A549 (cell line): ENCODE results near the gene PAQR7. TPM values are rescaled to one million over a fixed set of nuclear protein-coding genes. Genes with fewer than 3 reads are reported as not detected.

Experiments
- ATAC-seq, 2 experiments: fragments of 200-7000 bp in 1 of 2; fragments of >200 bp in 1 of 2; cut with Nextera tagmentation in 1 of 2; cut with Tn5 transposase in 1 of 2; 3 replicates each; pipeline versions ENCODE4 v1.8.0 to v1.9.1; 2018 to 2020; ENCODE audit warnings: mild to moderate bottlenecking in 1 of 2, moderate library complexity in 1 of 2
- CTCF ChIA-PET: fragments of 300-600 bp; sonication (Branson Sonifier 250); formaldehyde crosslinking; extraction: SDS; loops from one replicate; lab custom pipeline; 2021; ENCODE audit warnings: antibody characterized with exemption, inconsistent platforms; lab: Yijun Ruan, JAX
- POLR2A ChIA-PET: fragments of 350-600 bp; formaldehyde crosslinking; extraction: SDS; loops from one replicate; lab custom pipeline; 2021; ENCODE audit warnings: antibody characterized with exemption, inconsistent platforms; lab: Yijun Ruan, JAX
- DNase-seq, 2 experiments: peaks; one replicate each; pipeline versions ENCODE4 v3.0.0 to v3.0.0-alpha.2; 2011 to 2016; ENCODE audit warnings: low read depth in 1 of 2, low spot score in 1 of 2
- FAIRE-seq: peaks from 2 replicates; lab custom pipeline; 2011; peaks lifted over from hg19 to GRCh38; lab: Jason Lieb, UNC
- H3K27ac ChIP-seq, 2 experiments: fragments of >200 bp; sonication (Bioruptor Twin); formaldehyde crosslinking; 3 replicates each; pipeline ENCODE4 v1.5.1; 2016 to 2017
- H3K4me1 ChIP-seq: fragments of >200 bp; sonication (Bioruptor Twin); formaldehyde crosslinking; 3 replicates; pipeline ENCODE4 v1.6.1; 2016
- H3K4me2 ChIP-seq: fragments of >200 bp; sonication (Bioruptor Twin); formaldehyde crosslinking; 3 replicates; pipeline ENCODE4 v1.6.1; 2016
- H3K4me3 ChIP-seq: fragments of >200 bp; sonication (Bioruptor Twin); formaldehyde crosslinking; 3 replicates; pipeline ENCODE4 v1.5.1; 2016
- H3K9me3 ChIP-seq: fragments of >200 bp; sonication (Bioruptor Twin); formaldehyde crosslinking; 3 replicates; pipeline ENCODE4 v1.6.1; 2016
- CBX2 ChIP-seq: fragments of 200-600 bp; sonication (generic); IDR thresholded peaks from 2 replicates; pipeline ENCODE4 v1.6.1; 2016; ENCODE audit warnings: low read depth, mild to moderate bottlenecking, borderline replicate concordance
- EHMT2 ChIP-seq: fragments of 200-600 bp; sonication (generic); IDR thresholded peaks from 2 replicates; pipeline ENCODE4 v1.6.1; 2016; ENCODE audit warnings: antibody characterized with exemption, low read depth, mild to moderate bottlenecking, moderate library complexity
- EP300 ChIP-seq, 2 experiments: fragments of >200 bp; sonication (Bioruptor Twin); formaldehyde crosslinking; IDR thresholded peaks; 2 replicates in 1 of 2; 3 replicates in 1 of 2; pipeline ENCODE4 v1.6.1; 2016 to 2017
- FOSB ChIP-seq: fragments of 250-450 bp; sonication (Bioruptor Pico); IDR thresholded peaks from 2 replicates; pipeline ENCODE4 v1.5.0; 2020; ENCODE audit warnings: mild to moderate bottlenecking, moderate library complexity
- FOXS1 ChIP-seq: fragments of 250-450 bp; sonication (Bioruptor Pico); IDR thresholded peaks from 2 replicates; pipeline ENCODE4 v1.5.0; 2020; ENCODE audit warnings: mild to moderate bottlenecking, moderate library complexity
- HEYL ChIP-seq: fragments of 250-450 bp; sonication (Bioruptor Pico); IDR thresholded peaks from 2 replicates; pipeline ENCODE4 v1.8.0; 2021; ENCODE audit warnings: mild to moderate bottlenecking, moderate library complexity
- HOXB13 ChIP-seq: fragments of 250-450 bp; sonication (Bioruptor Pico); IDR thresholded peaks from 2 replicates; pipeline ENCODE4 v1.5.0; 2020; ENCODE audit warnings: low read depth, mild to moderate bottlenecking, moderate library complexity
- HOXB5 ChIP-seq: fragments of 250-450 bp; sonication (Bioruptor Pico); IDR thresholded peaks from 2 replicates; pipeline ENCODE4 v1.5.0; 2020; ENCODE audit warnings: mild to moderate bottlenecking, moderate library complexity
- JUN ChIP-seq, 2 experiments: fragments of >200 bp; sonication (Bioruptor Twin); formaldehyde crosslinking; IDR thresholded peaks; 2 replicates in 1 of 2; 3 replicates in 1 of 2; pipeline ENCODE4 v1.6.1; 2016 to 2017
- MAZ ChIP-seq: fragments of 150-350 bp; IDR thresholded peaks from 2 replicates; pipeline ENCODE4 v1.6.1; 2014; ENCODE audit warnings: antibody characterized with exemption, low read depth, low read length, borderline replicate concordance
- NPAS2 ChIP-seq: fragments of 250-450 bp; sonication (Bioruptor Pico); IDR thresholded peaks from 2 replicates; pipeline ENCODE4 v1.8.0; 2022; ENCODE audit warnings: mild to moderate bottlenecking, moderate library complexity, borderline replicate concordance
- NR3C1 ChIP-seq: fragments of >200 bp; sonication (Bioruptor Twin); formaldehyde crosslinking; IDR thresholded peaks from 3 replicates; pipeline ENCODE4 v1.6.1; 2017
- RAD21 ChIP-seq, 2 experiments: fragments of >200 bp in 1 of 2; sonication (Bioruptor Twin) in 1 of 2; formaldehyde crosslinking in 1 of 2; IDR thresholded peaks in 1 of 2; conservative IDR thresholded peaks in 1 of 2; 2 replicates in 1 of 2; 3 replicates in 1 of 2; pipeline ENCODE4 v1.6.1; 2012 to 2018; ENCODE audit warnings: inconsistent platforms in 1 of 2
- SREBF2 ChIP-seq: fragments of 450-650 bp; IDR thresholded peaks from 2 replicates; pipeline ENCODE4 v1.6.1; 2014; ENCODE audit warnings: mild to moderate bottlenecking, moderate library complexity
- TP53 ChIP-seq: fragments of 250-450 bp; sonication (Bioruptor Pico); IDR thresholded peaks from 2 replicates; pipeline ENCODE4 v1.5.0; 2021; ENCODE audit warnings: mild to moderate bottlenecking, moderate library complexity
- ZFP36 ChIP-seq: fragments of 450-650 bp; IDR thresholded peaks from 2 replicates; pipeline ENCODE4 v1.6.1; 2014; ENCODE audit warnings: borderline replicate concordance; ENCODE audit not compliant: partially characterized antibody
- ZNF302 ChIP-seq: fragments of 250-450 bp; sonication (Bioruptor Pico); IDR thresholded peaks from 2 replicates; pipeline ENCODE4 v1.9.0; 2021; ENCODE audit warnings: inconsistent platforms, mild to moderate bottlenecking, moderate library complexity
- WGBS: methylation state at CpG from one replicate; pipeline ENCODE4 v1.1.6; 2017; ENCODE audit errors: missing lambda C conversion rate; 5-methylcytosine and 5-hydroxymethylcytosine counted together
- polyA plus RNA-seq, 4 experiments: library from polyadenylated mRNA; depleted of rRNA in 3 of 4; stranded (reverse); fragments of >200 nt; fragmentation: RNase III in 1 of 4; extraction: RNeasy Plus Mini Kit Qiagen cat#74134 plus additional on column Dnase treatment in 1 of 4; gene quantifications; 2 replicates in 3 of 4; 3 replicates in 1 of 4; pipeline ENCODE4 v1.2.3, GENCODE V29; 2011 to 2017
- TF ChIP-seq, protein P1 (sequence below): fragments of 200-600 bp; sonication (generic); IDR thresholded peaks from 2 replicates; pipeline ENCODE4 v1.6.1; 2016; ENCODE audit warnings: antibody characterized with exemption, mild to moderate bottlenecking, moderate library complexity
- TF ChIP-seq, protein P2 (sequence below): IDR thresholded peaks from 2 replicates; pipeline ENCODE4 v1.6.1; 2012; ENCODE audit warnings: low read depth, borderline replicate concordance
- TF ChIP-seq, protein P3 (sequence below): fragments of >200 bp; sonication (Bioruptor Twin); formaldehyde crosslinking; IDR thresholded peaks from 2 replicates; pipeline ENCODE4 v1.6.1; 2016
- TF ChIP-seq, protein P4 (sequence below): IDR thresholded peaks from 2 replicates; pipeline ENCODE4 v1.6.1; 2012
- TF ChIP-seq, protein P5 (sequence below): fragments of >200 bp; sonication (Bioruptor Twin); formaldehyde crosslinking; IDR thresholded peaks from 3 replicates; pipeline ENCODE4 v1.5.1; 2016

The PAQR7 gene
- polyA plus RNA-seq, 2 of the 4 experiments (the other 2 are of a cell fraction), result 2.3 to 6.0 TPM

DNA sequence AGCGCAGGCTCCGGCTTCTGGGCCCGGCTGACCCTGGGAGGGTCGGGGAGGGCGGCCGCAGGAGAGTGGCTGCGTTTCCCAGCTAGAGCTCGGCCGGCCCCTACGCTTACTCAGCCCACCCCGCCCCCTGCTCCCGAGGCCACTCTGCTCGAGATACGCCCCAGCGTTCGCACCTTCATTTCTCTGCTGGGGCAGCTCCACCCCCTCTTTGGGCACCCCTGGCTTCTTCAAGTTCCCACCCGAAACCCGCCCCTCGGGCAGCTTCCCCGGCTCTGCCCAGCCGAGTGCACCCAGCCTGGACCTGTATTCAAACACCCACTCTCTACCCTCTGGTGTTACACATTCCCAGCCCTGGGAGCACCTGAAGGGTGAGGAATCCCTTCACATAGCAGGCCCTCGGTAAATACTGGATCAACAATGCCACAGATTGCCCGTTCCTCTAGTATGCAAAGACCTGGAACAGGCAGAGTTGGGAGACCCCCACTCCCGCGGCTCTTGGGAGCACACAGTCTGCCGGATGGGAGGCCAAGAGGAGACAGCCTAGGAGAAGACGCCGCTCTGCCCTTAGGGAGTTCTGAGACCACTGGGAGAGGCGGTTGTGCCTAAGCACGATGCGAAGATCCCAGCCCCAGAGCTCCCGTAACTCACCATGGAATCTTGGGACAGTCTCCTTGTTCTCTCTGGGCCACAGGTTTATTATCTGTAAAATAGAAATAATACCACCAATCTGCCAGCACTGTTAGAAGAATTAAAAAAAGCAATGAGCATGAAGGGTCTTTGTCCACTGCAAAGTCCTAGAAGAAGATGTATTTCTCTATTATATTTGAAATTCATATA is 566 bp upstream of the PAQR7 start:
- Histone ChIP-seq H3K9me3 (no peaks in the 10 kb centered on the region), H3K4me1 (peaks cover 33% of the 10 kb centered on the region), H3K4me3 (peak overlapping the region; percentile 58), H3K4me2 (peak overlapping the region; percentile 98), H3K27ac (peak overlapping the region; percentile 89 to 98)
- FAIRE-seq (no peak), ATAC-seq (no peak), DNase-seq (no peak)
- TF ChIP-seq NR3C1 (no peak), FOXS1 (CRISPR knock-in tag) (no peak), SREBF2 (no peak), FOSB (CRISPR knock-in tag) (no peak), MAZ (no peak), EHMT2 (no peak), ZFP36 (no peak), CBX2 (no peak), RAD21 (conservative IDR thresholded peaks at IDR 0.05 in 1 of 2, IDR thresholded peaks at IDR 0.05 in 1 of 2) (no peak), HEYL (CRISPR knock-in tag) (no peak), NPAS2 (no peak), EP300 (IDR thresholded peaks at IDR 0.05) (no peak)
- TF ChIP-seq, protein P1, sequence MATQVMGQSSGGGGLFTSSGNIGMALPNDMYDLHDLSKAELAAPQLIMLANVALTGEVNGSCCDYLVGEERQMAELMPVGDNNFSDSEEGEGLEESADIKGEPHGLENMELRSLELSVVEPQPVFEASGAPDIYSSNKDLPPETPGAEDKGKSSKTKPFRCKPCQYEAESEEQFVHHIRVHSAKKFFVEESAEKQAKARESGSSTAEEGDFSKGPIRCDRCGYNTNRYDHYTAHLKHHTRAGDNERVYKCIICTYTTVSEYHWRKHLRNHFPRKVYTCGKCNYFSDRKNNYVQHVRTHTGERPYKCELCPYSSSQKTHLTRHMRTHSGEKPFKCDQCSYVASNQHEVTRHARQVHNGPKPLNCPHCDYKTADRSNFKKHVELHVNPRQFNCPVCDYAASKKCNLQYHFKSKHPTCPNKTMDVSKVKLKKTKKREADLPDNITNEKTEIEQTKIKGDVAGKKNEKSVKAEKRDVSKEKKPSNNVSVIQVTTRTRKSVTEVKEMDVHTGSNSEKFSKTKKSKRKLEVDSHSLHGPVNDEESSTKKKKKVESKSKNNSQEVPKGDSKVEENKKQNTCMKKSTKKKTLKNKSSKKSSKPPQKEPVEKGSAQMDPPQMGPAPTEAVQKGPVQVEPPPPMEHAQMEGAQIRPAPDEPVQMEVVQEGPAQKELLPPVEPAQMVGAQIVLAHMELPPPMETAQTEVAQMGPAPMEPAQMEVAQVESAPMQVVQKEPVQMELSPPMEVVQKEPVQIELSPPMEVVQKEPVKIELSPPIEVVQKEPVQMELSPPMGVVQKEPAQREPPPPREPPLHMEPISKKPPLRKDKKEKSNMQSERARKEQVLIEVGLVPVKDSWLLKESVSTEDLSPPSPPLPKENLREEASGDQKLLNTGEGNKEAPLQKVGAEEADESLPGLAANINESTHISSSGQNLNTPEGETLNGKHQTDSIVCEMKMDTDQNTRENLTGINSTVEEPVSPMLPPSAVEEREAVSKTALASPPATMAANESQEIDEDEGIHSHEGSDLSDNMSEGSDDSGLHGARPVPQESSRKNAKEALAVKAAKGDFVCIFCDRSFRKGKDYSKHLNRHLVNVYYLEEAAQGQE, result no peak
- TF ChIP-seq, protein P2, sequence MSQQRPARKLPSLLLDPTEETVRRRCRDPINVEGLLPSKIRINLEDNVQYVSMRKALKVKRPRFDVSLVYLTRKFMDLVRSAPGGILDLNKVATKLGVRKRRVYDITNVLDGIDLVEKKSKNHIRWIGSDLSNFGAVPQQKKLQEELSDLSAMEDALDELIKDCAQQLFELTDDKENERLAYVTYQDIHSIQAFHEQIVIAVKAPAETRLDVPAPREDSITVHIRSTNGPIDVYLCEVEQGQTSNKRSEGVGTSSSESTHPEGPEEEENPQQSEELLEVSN, result no peak
- TF ChIP-seq, protein P3, sequence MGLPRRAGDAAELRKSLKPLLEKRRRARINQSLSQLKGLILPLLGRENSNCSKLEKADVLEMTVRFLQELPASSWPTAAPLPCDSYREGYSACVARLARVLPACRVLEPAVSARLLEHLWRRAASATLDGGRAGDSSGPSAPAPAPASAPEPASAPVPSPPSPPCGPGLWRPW, result no peak
- ChIA-PET POLR2A (interaction anchor here (1.3 kb wide), 1 partner anchor 16 kb away, joined by 6 read pairs; no protein-coding TSS in a partner anchor), CTCF (interaction anchor here (1.1 to 2.1 kb wide), 6 partner anchors 12 to 774 kb away, joined by 3 to 6 read pairs (median 4); no protein-coding TSS in a partner anchor)
- 95% methylated on average over 17 of the region's 32 CpGs for WGBS

DNA sequence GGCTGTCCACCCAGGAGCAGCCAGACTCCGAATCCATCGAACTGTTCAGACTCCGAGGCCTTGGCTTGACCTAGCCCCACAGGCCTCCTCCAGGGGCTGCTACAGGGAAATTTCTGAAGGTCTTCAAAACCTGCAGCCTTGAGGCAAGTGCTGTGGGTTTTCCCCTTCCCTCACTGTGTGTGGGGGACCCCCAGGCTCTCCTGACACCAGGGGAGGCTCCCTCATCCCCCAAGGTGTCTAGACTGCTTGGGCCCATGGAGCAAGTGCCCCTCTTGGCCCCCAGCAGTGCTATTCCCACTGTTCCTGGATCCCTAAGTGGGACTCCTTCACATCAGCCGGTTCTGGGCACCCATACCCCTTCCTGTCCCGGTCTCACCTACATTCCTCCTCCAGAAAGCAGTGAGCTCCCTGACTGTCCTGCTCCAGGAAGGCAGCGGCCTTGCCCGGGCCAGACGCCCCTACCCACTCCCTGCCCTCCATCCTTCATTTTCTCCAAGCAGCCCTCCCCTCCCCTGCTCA is 814 bp downstream of the PAQR7 start:
- peak overlapping the region; percentile 98 for H3K4me2 ChIP-seq
- H3K4me3 ChIP-seq, result peak overlapping the region; percentile 58
- ATAC-seq (peak; percentile 44 to 65; a peak in 5 of 6 replicates), FAIRE-seq (no peak), DNase-seq (no peak)
- POLR2A ChIA-PET, result interaction anchor here (0.8 to 1.3 kb wide), 3 partner anchors 18 to 37 kb away, joined by 3 to 6 read pairs (median 3); no protein-coding TSS in a partner anchor
- peak overlapping the region; percentile 89 to 98 for H3K27ac ChIP-seq
- peaks cover 44% of the 10 kb centered on the region for H3K4me1 ChIP-seq
- CTCF ChIA-PET, result interaction anchor here (0.6 to 2.1 kb wide), 9 partner anchors 10 to 773 kb away, joined by 3 to 6 read pairs (median 3); no protein-coding TSS in a partner anchor
- no peaks in the 10 kb centered on the region for H3K9me3 ChIP-seq
- WGBS, result 58% methylated on average over 8 of the region's 8 CpGs
- TF ChIP-seq RAD21 (conservative IDR thresholded peaks at IDR 0.05 in 1 of 2, IDR thresholded peaks at IDR 0.05 in 1 of 2) (no peak), HOXB5 (CRISPR knock-in tag) (no peak), ZFP36 (no peak), JUN (IDR thresholded peaks at IDR 0.05) (no peak), FOXS1 (CRISPR knock-in tag) (no peak), TP53 (CRISPR knock-in tag) (no peak), EP300 (IDR thresholded peaks at IDR 0.05) (no peak), ZNF302 (no peak), HOXB13 (CRISPR knock-in tag) (no peak)
- TF ChIP-seq, protein P4, sequence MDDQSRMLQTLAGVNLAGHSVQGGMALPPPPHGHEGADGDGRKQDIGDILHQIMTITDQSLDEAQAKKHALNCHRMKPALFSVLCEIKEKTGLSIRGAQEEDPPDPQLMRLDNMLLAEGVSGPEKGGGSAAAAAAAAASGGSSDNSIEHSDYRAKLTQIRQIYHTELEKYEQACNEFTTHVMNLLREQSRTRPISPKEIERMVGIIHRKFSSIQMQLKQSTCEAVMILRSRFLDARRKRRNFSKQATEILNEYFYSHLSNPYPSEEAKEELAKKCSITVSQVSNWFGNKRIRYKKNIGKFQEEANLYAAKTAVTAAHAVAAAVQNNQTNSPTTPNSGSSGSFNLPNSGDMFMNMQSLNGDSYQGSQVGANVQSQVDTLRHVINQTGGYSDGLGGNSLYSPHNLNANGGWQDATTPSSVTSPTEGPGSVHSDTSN, result no peak
- TF ChIP-seq, protein P5, sequence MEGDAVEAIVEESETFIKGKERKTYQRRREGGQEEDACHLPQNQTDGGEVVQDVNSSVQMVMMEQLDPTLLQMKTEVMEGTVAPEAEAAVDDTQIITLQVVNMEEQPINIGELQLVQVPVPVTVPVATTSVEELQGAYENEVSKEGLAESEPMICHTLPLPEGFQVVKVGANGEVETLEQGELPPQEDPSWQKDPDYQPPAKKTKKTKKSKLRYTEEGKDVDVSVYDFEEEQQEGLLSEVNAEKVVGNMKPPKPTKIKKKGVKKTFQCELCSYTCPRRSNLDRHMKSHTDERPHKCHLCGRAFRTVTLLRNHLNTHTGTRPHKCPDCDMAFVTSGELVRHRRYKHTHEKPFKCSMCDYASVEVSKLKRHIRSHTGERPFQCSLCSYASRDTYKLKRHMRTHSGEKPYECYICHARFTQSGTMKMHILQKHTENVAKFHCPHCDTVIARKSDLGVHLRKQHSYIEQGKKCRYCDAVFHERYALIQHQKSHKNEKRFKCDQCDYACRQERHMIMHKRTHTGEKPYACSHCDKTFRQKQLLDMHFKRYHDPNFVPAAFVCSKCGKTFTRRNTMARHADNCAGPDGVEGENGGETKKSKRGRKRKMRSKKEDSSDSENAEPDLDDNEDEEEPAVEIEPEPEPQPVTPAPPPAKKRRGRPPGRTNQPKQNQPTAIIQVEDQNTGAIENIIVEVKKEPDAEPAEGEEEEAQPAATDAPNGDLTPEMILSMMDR, result no peak
- TF ChIP-seq, protein P1, result no peak
